GM20000 (cell line): Measurements from ENCODE around the gene CELSR2.

ENCODE experiments used
- DNase-seq: peaks from one replicate; pipeline ENCODE4 v3.0.0; 2012; ENCODE audit warnings: low spot score
- TF ChIP-seq, protein P1 (sequence below): IDR thresholded peaks from 2 replicates; pipeline ENCODE4 v1.5.1; 2012; ENCODE audit warnings: mild to moderate bottlenecking, control low read depth; ENCODE audit errors: extremely low read depth, missing control alignments

CELSR2 gene

DNA sequence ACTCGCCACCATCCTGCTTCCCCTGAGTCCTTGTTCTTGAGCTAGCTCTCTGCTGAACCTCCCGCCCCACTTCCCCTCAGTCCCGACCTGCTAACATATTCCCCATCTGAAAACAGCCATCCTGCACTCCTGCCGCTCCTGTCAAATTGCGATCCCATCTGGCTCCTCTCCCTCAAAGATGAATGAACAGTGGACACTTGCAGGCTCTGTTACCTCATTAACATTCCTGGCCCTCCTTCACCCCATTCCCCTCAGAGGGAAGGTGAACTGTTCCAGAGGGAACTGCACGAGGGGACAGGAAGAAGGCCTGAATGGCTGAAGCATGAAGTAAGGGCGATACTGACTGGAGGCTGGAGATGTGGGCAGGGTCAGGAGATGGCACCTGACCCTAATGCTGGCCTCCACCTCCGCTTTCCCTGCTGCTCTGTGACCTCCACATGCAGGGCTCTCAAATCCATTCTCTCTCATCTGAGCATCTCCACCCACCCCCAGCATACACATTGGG lies 7.4 kb upstream of the CELSR2 start:
- TF ChIP-seq, protein P1, sequence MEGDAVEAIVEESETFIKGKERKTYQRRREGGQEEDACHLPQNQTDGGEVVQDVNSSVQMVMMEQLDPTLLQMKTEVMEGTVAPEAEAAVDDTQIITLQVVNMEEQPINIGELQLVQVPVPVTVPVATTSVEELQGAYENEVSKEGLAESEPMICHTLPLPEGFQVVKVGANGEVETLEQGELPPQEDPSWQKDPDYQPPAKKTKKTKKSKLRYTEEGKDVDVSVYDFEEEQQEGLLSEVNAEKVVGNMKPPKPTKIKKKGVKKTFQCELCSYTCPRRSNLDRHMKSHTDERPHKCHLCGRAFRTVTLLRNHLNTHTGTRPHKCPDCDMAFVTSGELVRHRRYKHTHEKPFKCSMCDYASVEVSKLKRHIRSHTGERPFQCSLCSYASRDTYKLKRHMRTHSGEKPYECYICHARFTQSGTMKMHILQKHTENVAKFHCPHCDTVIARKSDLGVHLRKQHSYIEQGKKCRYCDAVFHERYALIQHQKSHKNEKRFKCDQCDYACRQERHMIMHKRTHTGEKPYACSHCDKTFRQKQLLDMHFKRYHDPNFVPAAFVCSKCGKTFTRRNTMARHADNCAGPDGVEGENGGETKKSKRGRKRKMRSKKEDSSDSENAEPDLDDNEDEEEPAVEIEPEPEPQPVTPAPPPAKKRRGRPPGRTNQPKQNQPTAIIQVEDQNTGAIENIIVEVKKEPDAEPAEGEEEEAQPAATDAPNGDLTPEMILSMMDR: no peak
- DNase-seq: no peak

DNA sequence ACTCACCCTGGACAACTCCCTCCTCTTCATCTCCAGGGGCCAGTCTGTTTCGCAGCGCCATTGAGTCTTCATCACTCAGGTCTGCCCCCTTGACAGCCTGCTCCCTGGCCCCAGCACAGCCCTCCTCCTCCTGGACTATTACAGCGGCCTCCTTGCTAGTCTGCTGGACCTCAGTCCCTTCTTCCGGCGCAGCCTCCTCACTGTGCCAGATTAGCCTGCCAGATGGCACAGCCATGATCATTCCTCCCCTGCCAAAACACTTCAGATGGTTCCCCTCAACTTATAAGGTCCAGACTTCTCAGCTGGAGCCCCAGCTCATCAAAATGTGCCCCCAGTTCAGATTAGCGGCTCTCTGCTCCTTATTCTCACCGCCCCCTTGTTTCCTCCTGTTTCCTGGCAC lies 7.0 kb upstream of the CELSR2 start:
- no peak for DNase-seq
- TF ChIP-seq, protein P1: no peak

DNA sequence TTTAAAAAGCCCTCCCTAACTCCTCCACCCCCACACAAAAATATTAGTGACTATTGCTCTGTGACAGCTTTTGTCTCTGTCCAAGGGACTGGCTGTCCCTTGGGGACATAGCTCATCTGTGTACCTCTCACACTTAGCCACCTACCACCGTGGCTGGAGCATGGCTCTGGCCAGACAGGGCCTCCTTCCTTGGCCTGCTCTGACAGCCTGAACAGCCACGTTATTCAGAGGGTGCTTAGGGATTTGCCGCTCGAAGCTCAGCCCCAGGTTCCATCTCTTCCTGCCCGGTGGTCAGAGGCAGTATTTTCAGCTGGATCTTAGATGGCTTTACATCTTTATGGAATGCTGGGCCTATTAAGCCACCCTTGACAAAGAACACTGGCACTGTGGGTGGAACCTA lies 6.1 kb upstream of the CELSR2 start:
- DNase-seq: no peak
- TF ChIP-seq, protein P1: no peak

DNA sequence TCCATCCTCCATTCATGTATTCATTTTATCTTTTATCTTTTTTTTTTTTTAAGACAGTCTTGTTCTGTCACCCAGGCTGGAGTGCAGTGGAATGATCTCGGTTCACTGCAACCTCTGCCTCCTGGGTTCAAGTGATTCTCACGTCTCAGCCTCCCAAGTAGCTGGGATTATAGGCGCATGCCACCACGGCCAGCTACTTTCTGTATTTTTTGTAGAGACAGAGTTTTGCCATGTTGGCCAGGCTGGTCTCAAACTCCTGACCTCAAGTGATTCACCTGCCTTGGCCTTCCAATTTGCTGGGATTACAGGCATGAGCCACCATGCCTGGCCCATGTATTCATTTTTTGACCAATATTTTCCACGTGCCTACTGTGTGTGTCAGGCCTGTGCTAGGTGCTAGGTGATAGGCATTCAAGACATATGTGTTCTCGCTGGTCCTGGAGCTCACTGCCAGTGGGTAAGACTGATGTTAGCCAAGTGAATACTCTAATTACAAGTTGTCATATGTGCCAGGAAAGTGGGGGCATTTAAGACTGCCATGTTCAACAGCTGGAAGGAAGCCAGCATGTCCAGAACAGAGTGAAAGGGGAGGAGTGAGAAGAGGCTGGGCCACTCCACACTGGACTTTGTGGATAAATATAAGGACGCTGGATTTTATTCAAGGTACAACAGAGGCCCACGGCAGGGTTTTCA lies 5.3 kb upstream of the CELSR2 start:
- TF ChIP-seq, protein P1: no peak

DNA sequence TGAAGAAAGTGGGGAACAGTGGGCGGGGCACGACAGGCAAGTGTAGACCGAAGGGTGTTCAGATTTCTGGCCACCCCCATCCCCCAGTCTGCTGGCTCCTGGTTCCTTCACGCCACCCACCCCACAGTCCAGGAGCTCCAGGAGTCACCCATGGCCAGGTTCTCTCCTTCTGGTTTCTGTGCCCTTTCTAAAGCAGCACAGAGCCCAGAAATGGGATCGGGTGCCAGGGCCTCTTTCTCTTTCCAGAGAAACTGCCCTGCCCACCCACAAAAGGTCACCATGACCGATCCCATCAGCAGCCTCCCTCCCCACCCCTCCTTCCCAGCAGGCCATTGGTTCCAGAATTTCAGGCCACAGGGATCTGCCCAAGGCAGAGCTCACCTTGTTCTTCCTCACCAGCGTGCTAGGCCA lies 3.2 kb upstream of the CELSR2 start:
- no peak for DNase-seq
- TF ChIP-seq, protein P1: no peak

More for the DNA sequence above, 5.3 kb upstream of the CELSR2 start:
- DNase-seq: no peak

- TF ChIP-seq, protein P1: no peak
- peak; percentile 20 for DNase-seq
Observed at GRCh38 chr1:109247401-109248365, 1.7 kb upstream of the CELSR2 start.

DNA sequence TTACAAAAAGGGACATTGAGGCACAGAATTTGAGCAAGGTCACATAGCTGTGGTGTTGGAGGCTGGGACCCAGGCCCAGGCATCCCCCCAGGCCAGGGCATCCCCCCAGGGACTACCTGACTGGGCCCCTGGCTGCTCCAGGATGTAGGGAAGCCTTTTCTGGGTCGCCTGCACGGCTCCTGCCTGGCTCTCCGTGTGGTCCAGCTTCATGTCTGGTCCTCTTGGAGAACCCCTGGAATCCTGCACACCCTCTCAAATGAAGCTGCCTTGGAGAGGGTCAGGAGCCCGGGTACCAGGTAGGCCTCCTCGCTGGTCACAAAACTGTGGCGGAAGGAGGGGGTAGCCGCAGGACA lies 919 bp upstream of the CELSR2 start:
- TF ChIP-seq, protein P1: no peak
- no peak for DNase-seq
